ENCODE measurements around the gene SHLD1. TPM values are rescaled to one million over a fixed set of nuclear protein-coding genes. Genes with fewer than 3 reads are reported as not detected.

Gene SHLD1
- total RNA-seq, 4 donors from 2014 or later = 1.8 to 9.7 (median 6.3) TPM

DNA sequence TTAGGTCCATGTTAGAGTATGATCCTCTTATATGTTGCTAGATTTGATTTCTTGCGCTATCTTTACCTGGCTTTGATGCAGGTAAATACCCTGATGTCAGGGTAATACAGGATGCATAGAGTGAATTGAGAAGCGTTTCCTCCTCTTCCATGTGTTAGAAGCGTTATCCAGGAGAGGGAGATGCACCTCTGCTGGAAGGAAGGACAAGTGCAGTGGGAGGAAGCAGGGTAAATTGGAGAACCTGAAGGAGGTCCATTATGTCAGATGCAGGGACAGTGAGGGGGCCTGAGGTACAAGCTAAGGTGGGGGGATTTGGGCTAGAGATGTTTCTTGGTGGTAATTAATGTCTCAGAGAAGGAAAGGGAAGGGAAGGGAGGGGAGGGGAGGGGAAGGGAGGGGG is 7.7 kb downstream of the SHLD1 start:
- Histone ChIP-seq H3K4me1 (no peaks in the 10 kb centered on the region), H3K9me3 (no peaks in the 10 kb centered on the region), H3K4me3 (no peak overlapping the region), H3K27ac (no peak overlapping the region), H3K36me3 (no peaks in the 10 kb centered on the region), H3K27me3 (no peaks in the 10 kb centered on the region)
- intact Hi-C loops (cut with DNase I; ENCODE audit: low total_unique reads) = no loop called here
- DNase-seq = no peak
- TF ChIP-seq, protein P1, sequence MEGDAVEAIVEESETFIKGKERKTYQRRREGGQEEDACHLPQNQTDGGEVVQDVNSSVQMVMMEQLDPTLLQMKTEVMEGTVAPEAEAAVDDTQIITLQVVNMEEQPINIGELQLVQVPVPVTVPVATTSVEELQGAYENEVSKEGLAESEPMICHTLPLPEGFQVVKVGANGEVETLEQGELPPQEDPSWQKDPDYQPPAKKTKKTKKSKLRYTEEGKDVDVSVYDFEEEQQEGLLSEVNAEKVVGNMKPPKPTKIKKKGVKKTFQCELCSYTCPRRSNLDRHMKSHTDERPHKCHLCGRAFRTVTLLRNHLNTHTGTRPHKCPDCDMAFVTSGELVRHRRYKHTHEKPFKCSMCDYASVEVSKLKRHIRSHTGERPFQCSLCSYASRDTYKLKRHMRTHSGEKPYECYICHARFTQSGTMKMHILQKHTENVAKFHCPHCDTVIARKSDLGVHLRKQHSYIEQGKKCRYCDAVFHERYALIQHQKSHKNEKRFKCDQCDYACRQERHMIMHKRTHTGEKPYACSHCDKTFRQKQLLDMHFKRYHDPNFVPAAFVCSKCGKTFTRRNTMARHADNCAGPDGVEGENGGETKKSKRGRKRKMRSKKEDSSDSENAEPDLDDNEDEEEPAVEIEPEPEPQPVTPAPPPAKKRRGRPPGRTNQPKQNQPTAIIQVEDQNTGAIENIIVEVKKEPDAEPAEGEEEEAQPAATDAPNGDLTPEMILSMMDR (IDR thresholded peaks at IDR 0.05) = no peak
- no peak for TF ChIP-seq POLR2A (IDR thresholded peaks at IDR 0.05)

DNA sequence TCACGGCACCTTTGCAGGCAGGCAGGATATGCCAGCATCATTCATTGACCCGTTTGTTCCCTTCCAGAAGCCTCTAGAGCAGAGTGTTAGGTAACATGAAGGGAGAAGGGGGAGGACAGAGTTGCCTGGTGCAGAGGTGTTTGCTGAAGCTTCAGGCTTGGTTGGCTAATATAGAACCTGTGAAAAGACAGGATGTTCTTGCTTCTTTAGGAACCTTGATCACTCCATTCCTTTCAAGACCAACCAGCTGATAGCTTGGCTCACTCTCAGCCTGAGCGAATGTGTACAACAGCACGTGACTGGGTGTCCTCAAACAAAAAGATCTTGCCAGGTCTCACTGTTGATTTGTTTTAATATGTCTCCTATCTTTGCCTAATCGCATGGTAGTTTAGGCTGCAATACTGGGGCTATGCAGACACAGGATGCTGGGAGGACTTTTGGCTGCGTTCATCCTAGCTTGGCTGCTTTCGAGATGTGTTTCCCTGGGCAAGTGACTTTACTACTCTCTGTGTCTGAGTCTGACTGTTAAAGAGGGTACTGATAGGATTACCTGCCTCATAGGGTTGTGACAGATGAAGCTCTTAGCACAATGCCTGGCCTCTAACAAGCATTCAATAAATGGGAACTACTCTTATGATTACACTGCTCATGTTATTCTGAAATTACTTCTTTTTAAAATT is 16.0 kb downstream of the SHLD1 start:
- no peak overlapping the region for H3K4me3 ChIP-seq
- intact Hi-C loops (cut with DNase I; ENCODE audit: low total_unique reads) = no loop called here
- no peaks in the 10 kb centered on the region for H3K36me3 ChIP-seq
- DNase-seq = no peak
- H3K27me3 ChIP-seq = no peaks in the 10 kb centered on the region
- TF ChIP-seq, protein P1 (IDR thresholded peaks at IDR 0.05) = no peak
- no peak for TF ChIP-seq POLR2A (IDR thresholded peaks at IDR 0.05)
- H3K4me1 ChIP-seq = no peaks in the 10 kb centered on the region
- H3K9me3 ChIP-seq = no peaks in the 10 kb centered on the region
- H3K27ac ChIP-seq = no peak overlapping the region

DNA sequence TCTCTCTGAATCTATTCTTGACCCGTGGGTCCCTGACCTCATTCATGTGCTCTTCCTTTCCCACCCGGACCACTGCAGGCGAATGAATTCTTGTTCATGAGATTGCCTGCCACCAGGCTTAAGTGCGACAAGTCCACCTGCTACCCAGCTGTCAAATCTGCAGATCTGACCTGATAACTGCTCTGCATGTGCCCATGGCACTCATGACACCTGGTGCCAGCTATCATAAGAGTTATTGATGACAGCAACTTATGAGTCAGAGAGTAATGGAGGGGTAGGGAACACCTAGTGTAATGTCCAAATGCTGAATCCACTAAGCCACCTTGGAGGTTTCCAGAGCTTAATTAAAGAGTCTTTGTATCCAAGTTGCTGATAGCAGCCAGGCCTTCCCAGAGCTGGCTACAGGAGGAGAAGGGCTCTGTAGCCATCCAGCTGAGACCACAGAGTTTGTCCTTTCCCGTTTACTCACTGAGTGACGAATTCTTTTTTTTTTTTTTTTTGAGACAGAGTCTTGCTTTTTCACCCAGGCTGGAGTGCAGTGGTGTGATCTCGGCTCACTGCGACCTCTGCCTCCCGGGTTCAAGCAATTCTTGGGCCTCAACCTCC is 17.4 kb downstream of the SHLD1 start:
- Histone ChIP-seq H3K27ac (no peak overlapping the region), H3K27me3 (no peaks in the 10 kb centered on the region), H3K4me1 (no peaks in the 10 kb centered on the region), H3K9me3 (no peaks in the 10 kb centered on the region), H3K4me3 (no peak overlapping the region), H3K36me3 (no peaks in the 10 kb centered on the region)
- no peak for DNase-seq
- no peak for TF ChIP-seq POLR2A (IDR thresholded peaks at IDR 0.05)
- TF ChIP-seq, protein P1 (IDR thresholded peaks at IDR 0.05) = no peak
- intact Hi-C loops (cut with DNase I; ENCODE audit: low total_unique reads) = no loop called here

- no peak for DNase-seq
- Histone ChIP-seq H3K4me3 (no peak overlapping the region), H3K9me3 (no peaks in the 10 kb centered on the region), H3K27me3 (no peaks in the 10 kb centered on the region), H3K36me3 (no peaks in the 10 kb centered on the region), H3K27ac (no peak overlapping the region), H3K4me1 (no peaks in the 10 kb centered on the region)
- no peak for TF ChIP-seq POLR2A (IDR thresholded peaks at IDR 0.05)
- TF ChIP-seq, protein P1 (IDR thresholded peaks at IDR 0.05) = no peak
- intact Hi-C loops (cut with DNase I; ENCODE audit: low total_unique reads) = no loop called here
These were observed 20.2 kb downstream of the SHLD1 start for GRCh38 chr20:5770231-5770986.

- Histone ChIP-seq H3K27me3 (no peaks in the 10 kb centered on the region), H3K4me3 (no peak overlapping the region), H3K27ac (no peak overlapping the region), H3K9me3 (no peaks in the 10 kb centered on the region), H3K36me3 (no peaks in the 10 kb centered on the region), H3K4me1 (no peaks in the 10 kb centered on the region)
- intact Hi-C loops (cut with DNase I; ENCODE audit: low total_unique reads) = no loop called here
- no peak for TF ChIP-seq POLR2A (IDR thresholded peaks at IDR 0.05)
- TF ChIP-seq, protein P1 (IDR thresholded peaks at IDR 0.05) = no peak
- no peak for DNase-seq
These were observed 20.8 kb downstream of the SHLD1 start for GRCh38 chr20:5770987-5771318.
